ENCODE data around the gene FIGNL2. TPM values are rescaled to one million over a fixed set of nuclear protein-coding genes. Genes with fewer than 3 reads are reported as not detected.

FIGNL2 gene
- total and polyA plus RNA-seq, 4 donors = 0.06 to 0.70 (median 0.33) TPM

DNA sequence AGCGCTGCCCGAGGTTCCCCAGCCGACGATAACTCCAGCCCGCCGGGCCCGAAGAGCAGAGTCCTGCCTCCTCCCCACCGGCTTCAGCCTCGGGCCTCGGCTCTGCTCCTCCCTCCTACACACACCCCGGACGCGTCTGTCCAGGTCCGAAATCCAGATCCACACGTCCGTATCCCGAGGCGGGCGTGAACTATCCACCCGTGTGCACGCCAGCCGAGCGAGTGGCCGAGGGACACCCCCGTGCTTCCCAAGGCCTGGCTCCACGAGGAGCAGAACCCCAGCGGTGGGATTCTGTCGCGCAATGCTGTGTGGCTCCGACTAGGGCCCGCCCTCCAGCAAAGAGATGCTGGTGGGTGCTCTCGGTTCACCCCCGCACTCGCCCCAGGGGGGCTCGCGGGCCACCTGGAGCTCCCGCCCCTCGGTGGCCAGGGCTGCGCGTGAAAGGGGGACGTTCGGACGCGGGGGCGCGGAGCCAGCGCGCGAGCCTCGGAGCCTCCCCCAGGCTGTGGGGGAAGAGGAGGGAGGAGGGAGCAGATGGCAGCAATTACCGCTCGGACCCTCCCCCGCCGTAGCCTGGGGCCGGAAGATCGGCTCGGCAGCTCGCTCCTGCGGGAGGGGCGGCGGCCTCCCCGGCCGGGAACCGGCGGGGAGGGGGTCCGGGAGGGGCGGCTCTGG, 20.4 kb upstream of the FIGNL2 start:
- peak overlapping the region in 1 of 3 donors; percentile 28 for H3K4me3 ChIP-seq (ENCODE audit: low read depth in 1 of 3, low read length in 3 of 3)
- WGBS = 12% methylated on average over 67 of the region's 67 CpGs
- TF ChIP-seq RXRA (IDR thresholded peaks at IDR 0.05) = no peak
- TF ChIP-seq, protein P1, sequence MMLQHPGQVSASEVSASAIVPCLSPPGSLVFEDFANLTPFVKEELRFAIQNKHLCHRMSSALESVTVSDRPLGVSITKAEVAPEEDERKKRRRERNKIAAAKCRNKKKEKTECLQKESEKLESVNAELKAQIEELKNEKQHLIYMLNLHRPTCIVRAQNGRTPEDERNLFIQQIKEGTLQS (IDR thresholded peaks at IDR 0.05) = no peak
- TF ChIP-seq FOXA1 (IDR thresholded peaks at IDR 0.05) = no peak
- TF ChIP-seq HNF4A (conservative IDR thresholded peaks at IDR 0.05) = no peak
- H3K27ac ChIP-seq (ENCODE audit: low read depth in 1 of 2, low read length in 2 of 2) = no peak overlapping the region
- H3K27me3 ChIP-seq (ENCODE audit: control insufficient read depth in 4 of 4, insufficient read depth in 4 of 4, low read length in 3 of 4) = peaks cover 0 to 2% (median 0%) of the 10 kb centered on the region in 4 donors
- peaks cover 0 to 12% (median 6%) of the 10 kb centered on the region in 4 donors for H3K4me1 ChIP-seq (ENCODE audit: control insufficient read depth in 4 of 4, insufficient read depth in 4 of 4, low read length in 3 of 4)
- no peak overlapping the region for H3K9ac ChIP-seq (ENCODE audit: low read depth in 1 of 2, low read length in 2 of 2)
- no peak for DNase-seq (ENCODE audit: low spot score)
- H3K9me3 ChIP-seq (ENCODE audit: control insufficient read depth in 4 of 4, low read length in 3 of 4) = no peaks in the 10 kb centered on the region
- H3K36me3 ChIP-seq (ENCODE audit: control insufficient read depth in 4 of 4, insufficient read depth in 3 of 4, low read depth in 1 of 4, low read length in 3 of 4) = no peaks in the 10 kb centered on the region

DNA sequence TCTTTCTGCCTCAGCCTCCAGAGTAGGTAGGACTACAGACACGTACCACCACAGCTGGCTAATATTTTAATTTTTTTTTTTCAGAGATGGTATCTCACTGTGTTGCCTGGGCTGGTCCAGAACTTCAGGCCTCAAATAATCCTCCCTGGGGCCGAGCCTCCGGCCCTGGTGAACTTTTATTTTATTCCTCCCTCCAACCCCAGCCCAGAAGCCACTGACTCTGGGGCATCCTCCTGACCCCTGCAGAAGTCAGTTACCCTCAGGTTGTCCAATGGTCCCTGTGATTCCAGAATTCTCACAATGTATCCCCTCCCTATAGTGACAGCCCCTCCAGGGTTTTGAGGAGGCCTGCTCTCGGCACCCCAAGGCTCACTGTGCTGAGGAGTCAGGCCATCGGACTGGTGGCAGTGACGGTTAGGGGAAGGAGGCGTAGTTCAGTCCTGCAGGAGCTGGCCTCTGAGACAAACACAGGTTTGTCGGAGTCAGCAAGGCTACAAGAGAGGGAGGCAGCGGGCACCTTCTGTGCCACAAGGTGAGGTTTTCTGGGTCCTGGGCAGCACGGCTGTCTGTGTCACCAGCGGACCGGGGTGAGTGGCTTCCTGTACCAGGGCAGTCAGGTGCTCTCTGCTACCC, 19.4 kb upstream of the FIGNL2 start:
- Histone ChIP-seq H3K27ac (ENCODE audit: low read depth in 1 of 2, low read length in 2 of 2) (no peak overlapping the region), H3K4me1 (ENCODE audit: control insufficient read depth in 4 of 4, insufficient read depth in 4 of 4, low read length in 3 of 4) (peaks cover 0 to 19% (median 6%) of the 10 kb centered on the region in 4 donors), H3K27me3 (ENCODE audit: control insufficient read depth in 4 of 4, insufficient read depth in 4 of 4, low read length in 3 of 4) (peaks cover 0 to 2% (median 0%) of the 10 kb centered on the region in 4 donors), H3K36me3 (ENCODE audit: control insufficient read depth in 4 of 4, insufficient read depth in 3 of 4, low read depth in 1 of 4, low read length in 3 of 4) (no peaks in the 10 kb centered on the region), H3K9me3 (ENCODE audit: control insufficient read depth in 4 of 4, low read length in 3 of 4) (no peaks in the 10 kb centered on the region), H3K9ac (ENCODE audit: low read depth in 1 of 2, low read length in 2 of 2) (no peak overlapping the region), H3K4me3 (ENCODE audit: low read depth in 1 of 3, low read length in 3 of 3) (no peak overlapping the region)
- TF ChIP-seq SP1 (IDR thresholded peaks at IDR 0.05) = no peak
- TF ChIP-seq GABPA (IDR thresholded peaks at IDR 0.05 in 1 of 2, conservative IDR thresholded peaks at IDR 0.05 in 1 of 2) = no peak
- TF ChIP-seq, protein P2, sequence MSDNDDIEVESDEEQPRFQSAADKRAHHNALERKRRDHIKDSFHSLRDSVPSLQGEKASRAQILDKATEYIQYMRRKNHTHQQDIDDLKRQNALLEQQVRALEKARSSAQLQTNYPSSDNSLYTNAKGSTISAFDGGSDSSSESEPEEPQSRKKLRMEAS (IDR thresholded peaks at IDR 0.05) = no peak
- TF ChIP-seq FOXA1 (IDR thresholded peaks at IDR 0.05) = no peak
- no peak for TF ChIP-seq HNF4G (IDR thresholded peaks at IDR 0.05)
- TF ChIP-seq, protein P3, sequence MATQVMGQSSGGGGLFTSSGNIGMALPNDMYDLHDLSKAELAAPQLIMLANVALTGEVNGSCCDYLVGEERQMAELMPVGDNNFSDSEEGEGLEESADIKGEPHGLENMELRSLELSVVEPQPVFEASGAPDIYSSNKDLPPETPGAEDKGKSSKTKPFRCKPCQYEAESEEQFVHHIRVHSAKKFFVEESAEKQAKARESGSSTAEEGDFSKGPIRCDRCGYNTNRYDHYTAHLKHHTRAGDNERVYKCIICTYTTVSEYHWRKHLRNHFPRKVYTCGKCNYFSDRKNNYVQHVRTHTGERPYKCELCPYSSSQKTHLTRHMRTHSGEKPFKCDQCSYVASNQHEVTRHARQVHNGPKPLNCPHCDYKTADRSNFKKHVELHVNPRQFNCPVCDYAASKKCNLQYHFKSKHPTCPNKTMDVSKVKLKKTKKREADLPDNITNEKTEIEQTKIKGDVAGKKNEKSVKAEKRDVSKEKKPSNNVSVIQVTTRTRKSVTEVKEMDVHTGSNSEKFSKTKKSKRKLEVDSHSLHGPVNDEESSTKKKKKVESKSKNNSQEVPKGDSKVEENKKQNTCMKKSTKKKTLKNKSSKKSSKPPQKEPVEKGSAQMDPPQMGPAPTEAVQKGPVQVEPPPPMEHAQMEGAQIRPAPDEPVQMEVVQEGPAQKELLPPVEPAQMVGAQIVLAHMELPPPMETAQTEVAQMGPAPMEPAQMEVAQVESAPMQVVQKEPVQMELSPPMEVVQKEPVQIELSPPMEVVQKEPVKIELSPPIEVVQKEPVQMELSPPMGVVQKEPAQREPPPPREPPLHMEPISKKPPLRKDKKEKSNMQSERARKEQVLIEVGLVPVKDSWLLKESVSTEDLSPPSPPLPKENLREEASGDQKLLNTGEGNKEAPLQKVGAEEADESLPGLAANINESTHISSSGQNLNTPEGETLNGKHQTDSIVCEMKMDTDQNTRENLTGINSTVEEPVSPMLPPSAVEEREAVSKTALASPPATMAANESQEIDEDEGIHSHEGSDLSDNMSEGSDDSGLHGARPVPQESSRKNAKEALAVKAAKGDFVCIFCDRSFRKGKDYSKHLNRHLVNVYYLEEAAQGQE (IDR thresholded peaks at IDR 0.05) = no peak
- TF ChIP-seq EGR1 (IDR thresholded peaks at IDR 0.05; ENCODE audit: low read depth in 2 of 2) = no peak
- TF ChIP-seq, protein P4, sequence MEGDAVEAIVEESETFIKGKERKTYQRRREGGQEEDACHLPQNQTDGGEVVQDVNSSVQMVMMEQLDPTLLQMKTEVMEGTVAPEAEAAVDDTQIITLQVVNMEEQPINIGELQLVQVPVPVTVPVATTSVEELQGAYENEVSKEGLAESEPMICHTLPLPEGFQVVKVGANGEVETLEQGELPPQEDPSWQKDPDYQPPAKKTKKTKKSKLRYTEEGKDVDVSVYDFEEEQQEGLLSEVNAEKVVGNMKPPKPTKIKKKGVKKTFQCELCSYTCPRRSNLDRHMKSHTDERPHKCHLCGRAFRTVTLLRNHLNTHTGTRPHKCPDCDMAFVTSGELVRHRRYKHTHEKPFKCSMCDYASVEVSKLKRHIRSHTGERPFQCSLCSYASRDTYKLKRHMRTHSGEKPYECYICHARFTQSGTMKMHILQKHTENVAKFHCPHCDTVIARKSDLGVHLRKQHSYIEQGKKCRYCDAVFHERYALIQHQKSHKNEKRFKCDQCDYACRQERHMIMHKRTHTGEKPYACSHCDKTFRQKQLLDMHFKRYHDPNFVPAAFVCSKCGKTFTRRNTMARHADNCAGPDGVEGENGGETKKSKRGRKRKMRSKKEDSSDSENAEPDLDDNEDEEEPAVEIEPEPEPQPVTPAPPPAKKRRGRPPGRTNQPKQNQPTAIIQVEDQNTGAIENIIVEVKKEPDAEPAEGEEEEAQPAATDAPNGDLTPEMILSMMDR (IDR thresholded peaks at IDR 0.05; ENCODE audit: low read depth, low read length, missing input control) = no peak
- no peak for TF ChIP-seq JUND (IDR thresholded peaks at IDR 0.05)
- no peak for DNase-seq (ENCODE audit: low spot score)
- 96% methylated on average over 12 of the region's 12 CpGs for WGBS
